GM18951 (cell line): Measurements from ENCODE around the gene ARHGAP28.

Experiments
- POLR2A ChIP-seq: IDR thresholded peaks from 4 replicates; pipeline ENCODE4 v1.6.1; 2011; ENCODE audit warnings: mild to moderate bottlenecking; ENCODE audit not compliant: insufficient read length, insufficient read depth; ENCODE audit errors: extremely low read depth
- in situ Hi-C: fragments of 300-500 bp; cut with MboI; formaldehyde crosslinking; loops from one replicate; pipeline ENCODE4 v1.12.0; 2022; ENCODE audit warnings: low sequenced_read_pairs, mixed read lengths, inconsistent platforms; ENCODE audit not compliant: unreplicated experiment

Gene ARHGAP28

DNA sequence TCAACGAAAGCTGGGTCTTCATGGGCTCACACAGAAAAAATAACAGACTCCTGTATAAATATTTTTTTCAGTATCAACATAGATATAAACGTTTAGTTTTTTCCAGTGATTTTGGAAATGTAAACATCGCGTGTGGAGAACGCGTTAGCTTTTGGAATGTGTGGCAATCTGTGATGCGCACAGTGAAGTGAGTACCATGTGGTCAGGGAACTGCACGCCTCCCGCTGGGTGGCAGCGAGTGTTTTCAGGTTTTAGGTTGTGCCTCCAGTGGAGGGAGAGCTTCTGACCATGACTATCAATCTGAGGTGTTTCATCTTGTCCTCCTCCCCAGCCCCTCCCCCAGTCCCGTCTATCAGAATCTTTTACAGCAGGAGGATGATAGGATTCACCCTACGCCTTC lies 127.8 kb downstream of the ARHGAP28 start:
- no peak for TF ChIP-seq POLR2A
- in situ Hi-C loops: no loop called here

DNA sequence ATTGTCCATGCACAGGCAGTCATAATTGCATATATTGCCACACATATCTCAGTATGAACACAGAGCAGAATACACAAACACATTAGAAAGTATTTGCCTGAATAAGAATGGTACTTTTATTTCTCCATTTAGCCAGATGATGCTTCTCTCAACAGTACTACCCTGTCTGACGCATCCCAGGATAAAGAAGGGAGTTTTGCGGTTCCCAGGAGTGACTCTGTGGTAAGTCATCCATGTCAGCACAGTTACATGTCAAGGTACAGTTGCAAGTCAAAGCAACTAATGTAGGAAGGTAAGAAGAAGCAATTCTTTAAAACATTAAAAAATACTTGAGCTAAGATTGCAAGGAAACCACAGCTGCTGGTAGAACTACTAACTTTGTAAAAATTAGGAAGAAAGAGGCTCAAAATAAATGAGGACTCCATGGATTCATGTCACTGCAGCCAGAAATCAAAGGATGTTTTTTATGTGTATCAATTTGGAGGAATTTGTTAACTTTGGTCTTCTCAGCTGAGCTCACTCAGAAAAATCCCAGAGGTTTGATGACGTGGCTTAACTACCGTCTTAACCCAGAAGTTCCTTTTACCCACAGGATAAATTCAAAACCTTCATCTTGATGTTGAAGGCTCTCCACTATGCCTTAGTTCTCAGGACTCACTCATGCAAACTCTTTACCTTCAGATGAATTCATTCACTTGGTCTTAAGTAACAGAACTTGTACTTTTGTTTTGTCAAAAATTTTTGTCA lies 130.3 kb downstream of the ARHGAP28 start:
- no peak for TF ChIP-seq POLR2A
- in situ Hi-C loops: no loop called here

DNA sequence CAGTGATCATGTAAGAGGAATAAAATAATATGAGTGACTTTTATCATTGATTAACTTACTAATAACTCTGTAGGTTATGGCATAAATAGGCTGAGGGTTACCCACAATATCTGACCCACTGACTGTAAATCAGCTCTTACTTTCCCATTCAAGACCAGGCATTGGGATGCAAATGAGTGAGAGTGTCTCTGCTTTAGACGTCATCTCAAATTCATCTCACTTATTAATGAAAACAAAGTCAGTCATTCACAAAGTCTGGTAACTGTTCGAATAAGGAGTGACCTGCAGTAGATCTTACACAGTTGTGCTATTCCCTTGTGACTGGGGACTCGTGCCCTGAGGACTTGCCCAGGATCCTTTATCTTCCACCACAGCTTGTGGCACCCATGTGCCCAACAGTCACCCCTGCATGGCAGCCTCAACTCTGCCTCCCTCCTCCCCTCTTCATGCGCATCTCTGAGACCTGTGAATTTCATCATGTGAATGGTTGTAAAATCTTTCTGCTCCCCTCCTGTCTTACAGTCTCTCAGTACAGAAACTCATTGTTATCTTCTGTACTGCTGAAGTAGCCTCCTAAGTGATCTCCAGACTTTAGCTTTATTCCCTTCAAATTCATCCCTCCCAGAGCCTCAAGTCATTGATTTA lies 131.4 kb downstream of the ARHGAP28 start:
- in situ Hi-C loops: no loop called here
- TF ChIP-seq POLR2A: no peak

- TF ChIP-seq POLR2A: no peak
- in situ Hi-C loops: no loop called here
Measured at GRCh38 chr18:6865251-6865650, 135.7 kb downstream of the ARHGAP28 start.

- in situ Hi-C loops: no loop called here
- no peak for TF ChIP-seq POLR2A
Measured at GRCh38 chr18:6866552-6867085, 137.1 kb downstream of the ARHGAP28 start.

- no peak for TF ChIP-seq POLR2A
- in situ Hi-C loops: no loop called here
Measured at GRCh38 chr18:6868033-6868432, 138.5 kb downstream of the ARHGAP28 start.

DNA sequence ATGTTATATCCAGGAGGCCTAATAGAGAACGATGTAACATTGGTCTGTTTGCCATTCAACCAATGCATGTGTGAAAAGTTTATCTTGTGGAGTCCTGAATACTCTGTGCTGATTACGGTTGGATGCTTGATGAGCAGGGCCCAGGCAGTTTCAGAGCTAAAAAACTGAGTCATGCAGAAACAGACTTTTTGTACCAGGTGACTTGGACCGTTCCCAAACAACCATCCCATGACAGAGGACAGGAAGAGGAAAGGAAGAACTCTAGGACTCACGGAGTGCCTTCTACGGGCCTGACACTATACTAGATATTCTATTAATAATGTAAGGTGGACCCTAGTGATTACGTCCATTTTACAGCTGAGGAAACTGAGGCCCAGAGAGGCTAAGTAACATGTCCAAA lies 142.1 kb downstream of the ARHGAP28 start:
- no peak for TF ChIP-seq POLR2A
- in situ Hi-C loops: no loop called here

DNA sequence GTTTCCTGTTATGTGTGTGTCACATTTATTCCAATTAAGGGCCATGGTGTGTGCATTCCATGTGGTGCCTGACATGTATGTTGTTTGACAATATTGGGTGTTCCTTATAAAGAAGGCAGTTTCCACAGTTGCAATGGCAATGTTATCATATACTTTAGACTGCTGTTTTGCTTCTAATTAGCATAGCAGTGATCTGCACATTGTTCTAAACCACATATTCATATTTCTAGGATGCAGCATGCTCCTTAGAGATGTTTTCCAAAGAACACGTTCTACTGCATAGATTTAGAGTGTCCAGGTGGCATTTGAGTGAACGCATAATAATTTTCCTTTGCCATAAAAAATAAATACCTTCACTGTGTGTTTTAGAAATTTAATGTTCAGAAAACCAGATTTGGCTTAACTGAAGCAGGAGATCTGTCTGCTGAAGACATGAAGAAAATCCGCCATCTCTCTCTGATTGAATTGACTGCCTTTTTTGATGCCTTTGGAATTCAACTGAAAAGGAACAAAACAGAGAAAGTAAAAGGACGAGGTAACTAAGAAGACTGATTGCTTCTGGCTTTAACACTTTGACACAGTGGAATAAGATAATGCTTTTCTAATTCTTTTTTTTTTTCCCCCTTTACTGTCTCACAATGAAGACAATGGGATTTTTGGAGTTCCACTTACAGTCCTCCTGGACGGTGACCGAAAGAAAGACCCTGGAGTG lies 143.7 kb downstream of the ARHGAP28 start:
- in situ Hi-C loops: no loop called here
- TF ChIP-seq POLR2A: no peak

GRCh38 chr18:6874315-6874714 lies 144.8 kb downstream of the ARHGAP28 start:
- no peak for TF ChIP-seq POLR2A
- in situ Hi-C loops: no loop called here

DNA sequence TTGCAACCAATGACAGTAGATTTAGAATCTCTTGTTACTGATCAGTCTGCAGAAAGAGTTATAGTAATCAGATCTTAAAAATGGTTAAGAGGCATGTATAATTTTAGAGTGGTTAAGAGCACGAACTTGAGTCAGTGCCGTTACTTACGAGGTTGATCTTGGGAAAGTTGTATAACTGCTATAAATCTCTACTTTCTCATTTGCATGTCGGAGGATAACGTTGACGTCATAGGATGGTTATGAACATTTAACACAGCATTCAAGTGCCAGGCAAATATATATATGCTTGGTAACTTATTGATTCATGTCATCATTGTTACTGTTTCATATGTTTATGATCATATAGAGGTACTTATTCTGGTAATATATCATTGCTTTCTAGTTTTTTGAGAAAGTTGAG lies 146.2 kb downstream of the ARHGAP28 start:
- in situ Hi-C loops: loop anchor here (25.0 kb wide), 1 partner anchor 313 kb away; no protein-coding TSS in a partner anchor
- no peak for TF ChIP-seq POLR2A

GRCh38 chr18:6876641-6877041 lies 147.1 kb downstream of the ARHGAP28 start:
- in situ Hi-C loops: loop anchor here (25.0 kb wide), 1 partner anchor 314 kb away; no protein-coding TSS in a partner anchor
- TF ChIP-seq POLR2A: no peak

DNA sequence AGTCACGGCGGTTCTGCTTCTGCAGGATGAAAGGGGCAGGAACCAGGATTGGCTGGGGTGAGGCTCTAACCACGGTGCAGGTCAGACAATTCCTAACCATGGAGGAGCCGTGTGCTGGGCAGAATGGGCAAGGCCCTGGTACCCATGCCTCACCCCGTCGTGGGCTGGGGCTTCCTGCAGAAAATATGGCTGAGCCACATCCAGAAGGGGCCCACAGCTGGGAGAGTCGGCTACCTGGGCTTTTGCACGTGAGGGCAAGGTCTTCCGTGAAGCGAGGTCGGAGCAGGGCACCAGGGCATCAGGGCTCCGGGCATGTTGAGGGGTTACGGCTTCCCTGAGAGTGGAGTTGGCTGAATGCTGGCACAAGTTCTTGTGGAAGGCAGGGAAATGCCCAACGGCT lies 147.8 kb downstream of the ARHGAP28 start:
- in situ Hi-C loops: loop anchor here (25.0 kb wide), 1 partner anchor 315 kb away; no protein-coding TSS in a partner anchor
- TF ChIP-seq POLR2A: no peak
